Measurements from ENCODE around the gene SRRM4. TPM values are rescaled to one million over a fixed set of nuclear protein-coding genes. Genes with fewer than 3 reads are reported as not detected.
"Not testable (repeated sequence)": the region's sequence is repeated elsewhere in the genome, so short reads cannot be mapped to it uniquely, and the experiment has no call there.

The SRRM4 gene
- total and polyA plus RNA-seq, 10 of the 15 experiments (the other 5 are each of a cell fraction or from before 2014, with no cell fraction given), result under 0.01 to 0.01 TPM; not detected in 8

DNA sequence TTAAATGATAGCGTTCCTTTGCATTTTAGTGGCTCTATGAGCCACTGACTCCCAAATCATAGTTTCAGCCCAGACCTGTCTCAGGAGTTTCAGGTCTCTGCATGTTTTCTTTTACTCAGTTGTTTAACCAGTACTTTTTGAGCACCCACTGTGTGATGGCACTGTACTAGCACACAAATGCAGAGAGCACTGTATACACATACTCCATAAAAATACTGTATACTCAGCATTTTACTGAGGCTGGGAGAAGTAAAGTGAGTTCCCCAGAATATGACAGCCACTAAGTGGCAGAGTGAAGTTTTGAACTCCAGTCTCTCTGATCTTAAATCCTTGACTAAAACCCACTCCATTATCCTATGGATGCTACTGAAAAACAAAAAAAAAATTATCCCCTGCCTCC lies 121.4 kb downstream of the SRRM4 start:
- SMC1A ChIA-PET (ENCODE audit: uncharacterized antibody, unreplicated experiment), result no interaction called here
- BruUV-seq (replicated peaks), result no TSS peak
- ATAC-seq, result no peak

DNA sequence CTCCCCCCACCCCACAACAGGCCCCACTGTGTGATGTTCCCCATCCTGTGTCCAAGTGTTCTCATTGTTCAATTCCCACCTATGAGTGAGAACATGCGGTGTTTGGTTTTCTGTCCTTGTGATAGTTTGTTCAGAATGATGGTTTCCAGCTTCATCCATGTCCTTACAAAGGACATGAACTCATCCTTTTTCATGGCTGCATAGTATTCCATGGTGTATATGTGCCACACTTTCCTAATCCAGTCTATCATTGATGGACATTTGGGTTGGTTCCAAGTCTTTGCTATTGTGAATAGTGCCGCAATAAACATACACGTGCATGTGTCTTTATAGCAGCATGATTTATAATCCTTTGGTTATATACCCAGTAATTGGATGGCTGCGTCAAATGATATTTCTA lies 123.6 kb downstream of the SRRM4 start:
- SMC1A ChIA-PET (ENCODE audit: uncharacterized antibody, unreplicated experiment); in situ Hi-C loops (cut with MboI); FAIRE-seq: not testable (repeated sequence)

More for the DNA sequence above, 121.4 kb downstream of the SRRM4 start:
- no peak overlapping the region for H3K27ac ChIP-seq (ENCODE audit: control insufficient read depth, insufficient read depth)
- intact Hi-C loops (cut with micrococcal nuclease; ENCODE audit: unreplicated experiment), result no loop called here
- H3K4me1 ChIP-seq (ENCODE audit: control insufficient read depth, insufficient read depth, low read length), result no peaks in the 10 kb centered on the region
- POLR2A ChIA-PET, result no interaction called here
- FAIRE-seq (no peak), DNase-seq (ENCODE audit: low read depth, low spot score) (no peak)
- no peaks in the 10 kb centered on the region for H3K79me2 ChIP-seq (ENCODE audit: control insufficient read depth, insufficient read depth, low read length)
- RAD21 ChIA-PET (ENCODE audit: unreplicated experiment), result no interaction called here
- H4K20me1 ChIP-seq (ENCODE audit: control insufficient read depth, insufficient read depth), result no peaks in the 10 kb centered on the region
- CTCF ChIA-PET, result no interaction called here
- H2AFZ ChIP-seq (ENCODE audit: control insufficient read depth, low read depth, low read length), result no peak overlapping the region
- H3K27me3 ChIP-seq (replicated peaks in 1 of 2; ENCODE audit: control insufficient read depth in 2 of 2, insufficient read depth in 2 of 2, low read length in 1 of 2), result no peaks in the 10 kb centered on the region
- no peak overlapping the region for H3K9ac ChIP-seq (ENCODE audit: control insufficient read depth, insufficient read depth, low read length)
- H3K9me3 ChIP-seq (replicated peaks; ENCODE audit: control insufficient read depth, insufficient read depth, low read length), result no peaks in the 10 kb centered on the region
- no peak overlapping the region for H3K4me3 ChIP-seq
- WGBS (ENCODE audit: insufficient coverage, insufficient replicate concordance, low lambda C conversion rate, missing lambda C conversion rate), result 38% methylated on average over 1 of the region's 1 CpG
- TF ChIP-seq ZZZ3 (IDR thresholded peaks at IDR 0.05; ENCODE audit: control insufficient read depth, insufficient read length, low read depth), result no peak
- no peak for TF ChIP-seq MXI1 (IDR thresholded peaks at IDR 0.05; ENCODE audit: low read depth, low read length)
- TF ChIP-seq CHD4 (IDR thresholded peaks at IDR 0.05), result no peak
- no peak for TF ChIP-seq RBBP5 (conservative IDR thresholded peaks at IDR 0.05)
- TF ChIP-seq POLR2AphosphoS5 (IDR thresholded peaks at IDR 0.05; ENCODE audit: low read length), result no peak
- TF ChIP-seq JUND (IDR thresholded peaks at IDR 0.05; ENCODE audit: low read depth, low read length), result no peak
- no peak for TF ChIP-seq ESRRA (IDR thresholded peaks at IDR 0.05; ENCODE audit: low read length)
- no peak for TF ChIP-seq KDM1A (IDR thresholded peaks at IDR 0.05; ENCODE audit: borderline replicate concordance)
- TF ChIP-seq SMC3 (IDR thresholded peaks at IDR 0.05; ENCODE audit: borderline replicate concordance, low read length), result no peak
- TF ChIP-seq IRF4 (IDR thresholded peaks at IDR 0.05; ENCODE audit: low read depth, low read length), result no peak
- TF ChIP-seq TCF3 (IDR thresholded peaks at IDR 0.05; ENCODE audit: borderline replicate concordance, insufficient read depth, low read depth, low read length), result no peak
- TF ChIP-seq CBFB (IDR thresholded peaks at IDR 0.05; ENCODE audit: low read depth), result no peak
- TF ChIP-seq, protein P1, sequence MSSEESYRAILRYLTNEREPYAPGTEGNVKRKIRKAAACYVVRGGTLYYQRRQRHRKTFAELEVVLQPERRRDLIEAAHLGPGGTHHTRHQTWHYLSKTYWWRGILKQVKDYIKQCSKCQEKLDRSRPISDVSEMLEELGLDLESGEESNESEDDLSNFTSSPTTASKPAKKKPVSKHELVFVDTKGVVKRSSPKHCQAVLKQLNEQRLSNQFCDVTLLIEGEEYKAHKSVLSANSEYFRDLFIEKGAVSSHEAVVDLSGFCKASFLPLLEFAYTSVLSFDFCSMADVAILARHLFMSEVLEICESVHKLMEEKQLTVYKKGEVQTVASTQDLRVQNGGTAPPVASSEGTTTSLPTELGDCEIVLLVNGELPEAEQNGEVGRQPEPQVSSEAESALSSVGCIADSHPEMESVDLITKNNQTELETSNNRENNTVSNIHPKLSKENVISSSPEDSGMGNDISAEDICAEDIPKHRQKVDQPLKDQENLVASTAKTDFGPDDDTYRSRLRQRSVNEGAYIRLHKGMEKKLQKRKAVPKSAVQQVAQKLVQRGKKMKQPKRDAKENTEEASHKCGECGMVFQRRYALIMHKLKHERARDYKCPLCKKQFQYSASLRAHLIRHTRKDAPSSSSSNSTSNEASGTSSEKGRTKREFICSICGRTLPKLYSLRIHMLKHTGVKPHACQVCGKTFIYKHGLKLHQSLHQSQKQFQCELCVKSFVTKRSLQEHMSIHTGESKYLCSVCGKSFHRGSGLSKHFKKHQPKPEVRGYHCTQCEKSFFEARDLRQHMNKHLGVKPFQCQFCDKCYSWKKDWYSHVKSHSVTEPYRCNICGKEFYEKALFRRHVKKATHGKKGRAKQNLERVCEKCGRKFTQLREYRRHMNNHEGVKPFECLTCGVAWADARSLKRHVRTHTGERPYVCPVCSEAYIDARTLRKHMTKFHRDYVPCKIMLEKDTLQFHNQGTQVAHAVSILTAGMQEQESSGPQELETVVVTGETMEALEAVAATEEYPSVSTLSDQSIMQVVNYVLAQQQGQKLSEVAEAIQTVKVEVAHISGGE (CRISPR knock-in tag; IDR thresholded peaks at IDR 0.05), result no peak
- TF ChIP-seq EED (IDR thresholded peaks at IDR 0.05; ENCODE audit: low read depth), result no peak
- H3K36me3 ChIP-seq (ENCODE audit: control insufficient read depth in 2 of 2, insufficient read depth in 2 of 2, low read length in 1 of 2), result no peaks in the 10 kb centered on the region
- no peak overlapping the region for H3K4me2 ChIP-seq (ENCODE audit: control insufficient read depth, insufficient read depth)
- in situ Hi-C loops (cut with MboI), result no loop called here

More for the DNA sequence above, 123.6 kb downstream of the SRRM4 start:
- BruUV-seq (replicated peaks); H3K4me2 ChIP-seq (ENCODE audit: control insufficient read depth, insufficient read depth); POLR2A ChIA-PET; H3K27ac ChIP-seq (ENCODE audit: control insufficient read depth, insufficient read depth); ATAC-seq; DNase-seq (ENCODE audit: low read depth, low spot score); RAD21 ChIA-PET (ENCODE audit: unreplicated experiment); H3K4me3 ChIP-seq; CTCF ChIA-PET; H4K20me1 ChIP-seq (ENCODE audit: control insufficient read depth, insufficient read depth); H3K4me1 ChIP-seq (ENCODE audit: control insufficient read depth, insufficient read depth, low read length); H2AFZ ChIP-seq (ENCODE audit: control insufficient read depth, low read depth, low read length); H3K9me3 ChIP-seq (replicated peaks; ENCODE audit: control insufficient read depth, insufficient read depth, low read length); H3K9ac ChIP-seq (ENCODE audit: control insufficient read depth, insufficient read depth, low read length); H3K79me2 ChIP-seq (ENCODE audit: control insufficient read depth, insufficient read depth, low read length); H3K27me3 ChIP-seq (replicated peaks in 1 of 2; ENCODE audit: control insufficient read depth in 2 of 2, insufficient read depth in 2 of 2, low read length in 1 of 2); H3K36me3 ChIP-seq (ENCODE audit: control insufficient read depth in 2 of 2, insufficient read depth in 2 of 2, low read length in 1 of 2); intact Hi-C loops (cut with micrococcal nuclease; ENCODE audit: unreplicated experiment): not testable (repeated sequence)
- 65% methylated on average over 3 of the region's 4 CpGs for WGBS (ENCODE audit: insufficient coverage, insufficient replicate concordance, low lambda C conversion rate, missing lambda C conversion rate)
